ENCODE data around the gene SARS1. TPM values are rescaled to one million over a fixed set of nuclear protein-coding genes. Genes with fewer than 3 reads are reported as not detected.

Gene SARS1
- total and polyA plus RNA-seq, 4 donors, result 57.5 to 132 (median 92.8) TPM

- TF ChIP-seq JUND (IDR thresholded peaks at IDR 0.05) (no peak), TAF1 (conservative IDR thresholded peaks at IDR 0.05) (no peak), HNF4A (conservative IDR thresholded peaks at IDR 0.05) (peak; percentile 30 to 39), ZBTB33 (IDR thresholded peaks at IDR 0.05) (peak; percentile 57), SP1 (IDR thresholded peaks at IDR 0.05) (peak; percentile 71), NR2F2 (IDR thresholded peaks at IDR 0.05) (no peak), ATF3 (IDR thresholded peaks at IDR 0.05) (no peak), HNF4G (IDR thresholded peaks at IDR 0.05) (no peak), YY1 (IDR thresholded peaks at IDR 0.05) (peak; percentile 77), FOXA2 (IDR thresholded peaks at IDR 0.05) (no peak), RXRA (IDR thresholded peaks at IDR 0.05) (peak; percentile 17 to 43), GABPA (IDR thresholded peaks at IDR 0.05 in 1 of 2, conservative IDR thresholded peaks at IDR 0.05 in 1 of 2) (peak; percentile 69 to 91), EGR1 (IDR thresholded peaks at IDR 0.05; ENCODE audit: low read depth in 2 of 2) (no peak), MAX (IDR thresholded peaks at IDR 0.05) (peak; percentile 46), CTCF (IDR thresholded peaks at IDR 0.05; ENCODE audit: low read depth, low read length, missing input control) (peak; percentile 21), RAD21 (IDR thresholded peaks at IDR 0.05) (peak; percentile 18 to 71), FOXA1 (IDR thresholded peaks at IDR 0.05) (no peak), REST (IDR thresholded peaks at IDR 0.05) (no peak)
- Histone ChIP-seq H3K4me1 (ENCODE audit: control insufficient read depth in 4 of 4, insufficient read depth in 4 of 4, low read length in 3 of 4) (peaks cover 0 to 20% (median 11%) of the 10 kb centered on the region in 4 donors), H3K36me3 (ENCODE audit: control insufficient read depth in 4 of 4, insufficient read depth in 3 of 4, low read depth in 1 of 4, low read length in 3 of 4) (no peaks in the 10 kb centered on the region), H3K27ac (ENCODE audit: low read depth in 1 of 2, low read length in 2 of 2) (peak within 1 kb of the TSS; percentile 67 to 88), H3K9ac (ENCODE audit: low read depth in 1 of 2, low read length in 2 of 2) (peak within 1 kb of the TSS; percentile 3 to 83), H3K27me3 (ENCODE audit: control insufficient read depth in 4 of 4, insufficient read depth in 4 of 4, low read length in 3 of 4) (no peaks in the 10 kb centered on the region), H3K4me3 (ENCODE audit: low read depth in 1 of 3, low read length in 3 of 3) (peak within 1 kb of the TSS; percentile 65 to 82 (median 65)), H3K9me3 (ENCODE audit: control insufficient read depth in 4 of 4, low read length in 3 of 4) (no peaks in the 10 kb centered on the region)
- DNase-seq (ENCODE audit: low spot score), result peak; percentile 96
- WGBS, result under 1% methylated on average over 56 of the region's 56 CpGs
Observed at GRCh38 chr1:109282952-109283747, 69.4 kb downstream of the SARS1 start, which contains the start of gene PSRC1. Gene PSRC1 (minus strand): TSS chr1:109283145.
